WTC11 (cell line): ENCODE measurements around the gene PPP1R10.

Experiments used
- ATF2 ChIP-seq: sonication (generic); formaldehyde crosslinking; IDR thresholded peaks from 2 replicates; pipeline ENCODE4 v1.8.1; 2022; ENCODE audit warnings: low read depth, missing genetic modification reagents, borderline replicate concordance
- CTCF ChIP-seq: fragments of 200-600 bp; IDR thresholded peaks from 2 replicates; pipeline ENCODE4 v1.8.0; 2022; ENCODE audit warnings: antibody characterized with exemption
- E2F1 ChIP-seq: sonication (generic); formaldehyde crosslinking; IDR thresholded peaks from 2 replicates; pipeline ENCODE4 v1.8.0; 2022; ENCODE audit warnings: mild to moderate bottlenecking, missing genetic modification reagents
- ESRRA ChIP-seq: sonication (generic); formaldehyde crosslinking; IDR thresholded peaks from 2 replicates; pipeline ENCODE4 v1.8.1; 2022; ENCODE audit warnings: mild to moderate bottlenecking, missing genetic modification reagents, borderline replicate concordance
- FOXP1 ChIP-seq: sonication (generic); formaldehyde crosslinking; IDR thresholded peaks from 2 replicates; pipeline ENCODE4 v1.8.0; 2022; ENCODE audit warnings: missing genetic modification reagents, mild to moderate bottlenecking, moderate library complexity, borderline replicate concordance
- JUN ChIP-seq: sonication (generic); formaldehyde crosslinking; IDR thresholded peaks from 2 replicates; pipeline ENCODE4 v1.8.0; 2023; ENCODE audit warnings: mild to moderate bottlenecking, missing genetic modification reagents
- ZMAT4 ChIP-seq: fragments of 250-450 bp; sonication (Bioruptor Pico); IDR thresholded peaks from 2 replicates; pipeline ENCODE4 v1.9.0; 2021; ENCODE audit warnings: mild to moderate bottlenecking

GRCh38 chr6:30644769-30645168 is 27.7 kb upstream of the PPP1R10 start:
- TF ChIP-seq CTCF: no peak
- TF ChIP-seq JUN: no peak
- no peak for TF ChIP-seq FOXP1 (CRISPR knock-in tag)
- no peak for TF ChIP-seq ATF2 (CRISPR knock-in tag)
- no peak for TF ChIP-seq E2F1
- no peak for TF ChIP-seq ESRRA
- TF ChIP-seq ZMAT4 (CRISPR knock-in tag): no peak
